Endometrium (tissue), 2 donors: ENCODE results near the gene ST3GAL5.
"Not testable (repeated sequence)": the region's sequence is repeated elsewhere in the genome, so short reads cannot be mapped to it uniquely, and the experiment has no call there.

ENCODE experiments used
- FAIRE-seq: peaks from 2 replicates; lab custom pipeline; 2012; peaks lifted over from hg19 to GRCh38; lab: Jason Lieb, UNC
- donor health status: control.
- donor health status: control.

ST3GAL5 gene

DNA sequence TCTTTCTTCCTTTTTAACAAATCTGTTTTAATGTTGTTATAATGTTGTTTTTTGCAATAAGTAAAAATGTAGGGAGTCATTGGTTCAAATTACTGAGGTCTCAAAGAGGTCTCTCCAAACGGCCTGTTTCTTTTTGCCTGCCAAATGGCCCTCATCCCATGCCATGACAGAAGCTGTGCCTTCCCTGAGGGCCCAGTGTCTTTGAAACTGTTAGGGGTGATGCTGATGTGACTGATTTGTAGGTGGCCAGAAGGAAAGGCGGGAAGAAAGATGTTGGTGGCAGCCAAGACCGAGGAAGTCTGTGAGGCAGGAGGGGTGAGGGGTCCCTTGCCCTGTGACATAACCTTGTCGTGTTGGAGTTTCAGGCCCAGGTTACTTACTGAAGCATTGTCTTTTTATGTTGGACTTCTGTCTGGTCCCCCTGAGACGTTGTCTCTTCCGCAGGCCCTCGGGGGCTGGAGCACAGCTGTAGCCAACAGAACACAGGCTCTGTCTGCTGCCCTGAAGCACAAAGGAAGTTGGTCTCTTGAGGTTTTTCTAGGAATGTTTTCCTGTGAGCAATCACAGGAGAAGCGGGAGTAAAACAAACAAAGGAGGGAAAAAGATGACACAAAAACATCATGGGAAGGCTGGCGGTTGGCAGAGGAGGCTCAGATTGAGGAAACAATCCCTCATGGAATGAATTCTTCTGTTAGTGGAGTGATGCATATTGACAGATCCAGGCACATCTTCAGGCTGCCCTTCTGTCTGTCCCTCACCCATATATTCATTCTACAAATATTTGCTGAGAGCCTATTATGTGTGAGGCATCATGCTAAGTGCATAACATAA is 4.9 kb upstream of the ST3GAL5 start:
- no peak for FAIRE-seq

DNA sequence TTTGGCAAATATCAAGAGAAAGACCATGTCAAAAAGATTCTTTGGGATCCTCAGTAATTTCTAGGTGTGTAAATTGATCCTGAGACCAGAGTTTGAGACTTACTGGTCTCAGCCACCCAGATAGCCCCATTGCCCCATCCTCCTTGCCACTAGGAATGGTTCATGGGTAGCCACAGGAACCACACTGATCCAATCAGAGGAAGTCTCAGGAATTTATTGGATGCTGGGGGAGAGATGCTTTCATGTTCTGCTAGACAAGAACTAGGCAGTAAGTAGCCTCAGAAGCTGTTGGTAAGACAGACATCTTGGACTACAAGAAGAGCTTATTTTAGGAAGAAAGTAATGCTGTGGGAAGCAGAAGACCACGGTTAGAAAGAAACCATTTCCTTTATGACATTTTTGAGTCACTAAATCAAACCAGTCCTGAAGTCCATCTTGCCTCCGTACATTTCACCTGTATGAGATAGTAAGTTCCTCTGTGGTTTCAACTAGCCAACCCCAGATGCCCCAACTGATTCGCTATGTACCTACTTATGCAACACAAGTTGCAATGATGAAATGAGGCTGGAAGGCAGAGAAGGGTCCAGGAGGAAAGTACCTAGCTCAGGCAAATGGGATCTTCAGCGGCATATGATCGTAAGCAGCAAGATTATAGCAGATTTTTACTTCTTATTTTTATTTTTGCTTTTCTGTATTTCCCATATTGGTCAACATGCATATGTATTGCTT is 3.6 kb upstream of the ST3GAL5 start:
- FAIRE-seq: no peak

DNA sequence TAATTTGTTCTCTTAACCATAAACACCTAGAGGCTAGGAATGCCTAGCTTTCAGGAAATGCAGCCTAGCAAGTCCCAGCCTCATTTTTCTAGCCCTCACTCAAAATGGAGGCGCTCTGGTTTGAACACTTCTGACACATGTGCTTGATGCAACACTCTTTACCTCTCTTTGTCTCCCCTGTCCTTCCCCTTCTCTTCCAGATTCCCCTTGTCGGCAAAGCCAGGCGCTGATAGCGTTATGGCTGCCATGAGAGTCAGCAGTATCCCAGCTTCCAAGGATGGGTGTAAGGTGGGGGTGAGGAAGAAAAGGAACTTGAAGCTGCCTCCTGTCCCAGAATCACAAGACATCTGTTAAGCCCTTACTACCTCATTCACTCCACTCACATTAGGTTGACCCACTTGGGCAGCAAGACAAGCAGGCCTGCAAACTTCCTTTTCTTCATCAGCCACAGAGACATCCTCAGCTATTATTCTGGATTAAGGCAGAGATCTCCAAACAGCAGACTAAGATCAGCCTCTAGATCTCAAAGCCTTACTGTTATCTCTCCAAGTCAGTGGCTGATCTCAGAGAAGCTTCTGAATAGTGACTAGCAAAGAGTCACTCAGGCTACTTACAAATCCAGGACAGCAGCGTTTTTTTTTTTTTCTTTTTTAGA is 1.9 kb upstream of the ST3GAL5 start:
- FAIRE-seq: no peak

DNA sequence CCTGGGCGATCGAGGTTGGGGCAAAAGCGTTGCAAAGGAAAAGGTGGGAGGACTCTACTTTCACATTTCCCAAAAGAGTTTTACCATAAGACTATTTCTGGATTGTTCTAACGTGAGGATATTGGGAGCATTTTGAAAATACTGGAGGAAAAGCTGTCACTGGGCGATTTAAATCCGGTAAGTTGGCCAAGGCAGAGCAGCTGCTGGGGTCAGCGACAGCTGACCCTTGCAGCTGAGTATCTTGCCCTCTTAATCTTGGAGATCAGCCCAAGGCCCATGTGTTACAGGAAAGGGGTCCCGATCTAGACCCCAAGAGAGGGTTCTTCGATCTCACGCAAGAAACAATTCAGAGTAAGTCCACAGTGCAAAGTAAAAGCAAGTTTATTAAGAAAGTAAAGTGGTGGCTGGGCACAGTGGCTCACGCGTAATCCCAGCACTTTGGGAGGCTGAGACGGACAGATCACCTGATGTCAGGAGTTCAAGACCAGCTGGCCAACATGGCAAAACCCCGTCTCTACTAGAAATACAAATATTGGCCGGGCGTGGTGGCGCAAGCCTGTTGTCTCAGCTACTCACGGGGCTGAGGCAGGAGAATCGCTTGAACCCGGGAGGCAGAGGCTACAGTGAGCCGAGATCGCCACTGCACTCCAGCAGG is 964 bp upstream of the ST3GAL5 start:
- FAIRE-seq: no peak

DNA sequence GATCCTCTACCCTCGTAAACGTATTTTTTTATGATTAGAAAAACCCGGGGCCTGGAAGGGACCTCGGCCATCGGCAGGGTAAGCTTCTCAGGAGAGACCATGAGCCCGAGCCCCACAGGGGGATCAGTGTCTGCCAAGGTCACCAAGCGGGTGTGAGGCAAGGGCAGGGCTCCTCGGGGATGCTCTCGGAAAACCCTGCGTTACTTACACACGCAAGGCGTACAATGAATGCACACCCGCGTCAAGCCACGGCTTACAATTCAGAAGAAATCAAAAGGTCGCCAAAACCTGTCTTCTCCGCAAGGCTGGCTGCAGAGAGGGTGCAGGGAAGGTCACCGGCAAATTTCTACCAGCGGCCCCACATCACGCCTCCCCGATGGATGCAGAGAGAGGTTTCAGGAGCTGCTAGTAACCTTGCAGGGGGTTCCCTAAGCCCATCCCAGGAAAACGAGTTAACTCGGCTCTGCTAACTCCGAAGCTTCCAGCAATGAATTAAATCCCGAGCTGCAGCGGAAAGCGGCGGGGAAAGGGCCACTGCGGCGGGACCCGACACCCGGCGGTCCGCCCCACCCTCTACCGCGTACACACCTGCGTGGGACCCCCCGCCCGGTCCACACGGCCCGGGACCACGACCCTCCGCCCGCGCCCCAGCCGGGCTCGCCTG is 638 bp downstream of the ST3GAL5 start:
- FAIRE-seq: no peak

DNA sequence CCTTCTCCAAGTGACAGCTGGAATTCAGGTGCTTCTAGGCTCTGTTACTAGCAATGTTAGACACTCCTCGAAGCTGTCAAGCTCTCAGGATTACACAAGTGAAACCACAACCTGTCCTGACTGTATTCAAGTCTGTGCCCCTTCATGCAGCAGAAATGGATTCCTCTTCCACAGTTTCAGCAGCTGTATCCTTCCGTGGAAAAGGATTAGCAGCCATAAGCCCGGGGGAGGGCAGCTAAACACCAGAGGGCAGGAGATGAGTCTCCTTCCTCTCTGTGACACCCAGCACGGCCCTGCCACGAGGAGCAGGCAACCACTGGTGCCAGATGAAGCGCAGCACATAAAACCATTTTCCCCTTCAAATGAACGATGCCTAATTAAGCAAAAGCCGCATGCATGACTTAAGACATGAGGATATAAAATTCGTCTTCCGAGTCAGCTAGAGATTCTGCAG is 1.2 kb downstream of the ST3GAL5 start:
- no peak for FAIRE-seq

DNA sequence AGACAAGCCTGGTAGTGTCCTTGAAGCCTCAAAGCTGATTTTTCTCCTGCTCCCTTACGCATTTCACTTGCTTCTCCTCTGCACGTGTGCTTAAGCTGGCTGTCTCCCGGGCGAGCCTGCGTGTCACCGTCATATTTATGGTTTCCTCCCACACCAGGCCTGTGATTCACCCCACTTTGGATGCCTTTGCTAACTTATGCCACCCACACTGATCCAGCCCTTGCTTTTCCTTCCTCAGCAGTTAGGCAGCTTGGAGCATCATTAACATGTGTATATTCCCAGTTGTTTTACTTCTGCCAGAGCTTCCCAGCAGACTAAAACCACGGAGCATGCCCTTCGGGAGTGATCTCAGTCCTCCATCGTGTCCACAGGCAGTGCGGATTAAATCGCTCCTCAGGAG is 2.2 kb downstream of the ST3GAL5 start:
- no peak for FAIRE-seq

DNA sequence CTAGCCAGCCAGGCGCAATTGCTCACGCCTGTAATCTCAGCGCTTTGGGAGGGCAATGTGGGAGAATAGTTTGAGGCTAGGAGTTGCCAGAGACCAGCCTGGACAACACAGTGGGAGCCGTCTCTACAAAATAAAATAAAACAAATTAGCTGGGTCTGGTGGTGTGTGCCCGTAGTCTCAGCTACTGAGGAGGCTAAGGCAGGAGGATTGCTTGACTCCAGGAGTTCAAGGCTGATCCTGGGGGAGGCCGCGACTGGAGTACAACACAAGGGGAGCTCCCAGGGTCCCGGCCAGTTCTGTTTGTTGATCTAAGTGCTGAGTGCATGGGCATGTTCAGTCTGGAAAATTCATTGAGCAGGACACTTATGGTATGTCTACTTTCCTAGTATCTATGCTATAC is 2.6 kb downstream of the ST3GAL5 start:
- no peak for FAIRE-seq

DNA sequence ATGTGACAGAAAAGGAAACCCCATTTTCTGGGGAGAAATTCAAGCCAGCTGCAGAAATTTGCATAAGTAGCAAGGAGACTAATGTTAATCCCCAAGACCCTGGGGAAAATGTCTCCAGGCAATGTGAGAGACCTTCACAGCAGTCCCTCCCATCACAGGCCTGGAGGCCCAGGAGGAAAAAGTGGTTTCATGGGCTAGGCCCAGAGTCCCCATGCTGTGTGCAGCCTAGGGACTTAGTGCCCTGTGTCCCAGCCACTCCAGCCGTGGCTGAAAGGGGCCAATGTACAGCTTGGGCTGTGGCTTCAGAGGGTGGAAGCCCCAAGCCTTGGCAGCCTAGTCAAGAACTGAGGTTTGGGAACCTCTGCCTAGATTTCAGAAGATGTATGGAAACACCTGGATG is 7.0 kb downstream of the ST3GAL5 start:
- FAIRE-seq: not testable (repeated sequence)

DNA sequence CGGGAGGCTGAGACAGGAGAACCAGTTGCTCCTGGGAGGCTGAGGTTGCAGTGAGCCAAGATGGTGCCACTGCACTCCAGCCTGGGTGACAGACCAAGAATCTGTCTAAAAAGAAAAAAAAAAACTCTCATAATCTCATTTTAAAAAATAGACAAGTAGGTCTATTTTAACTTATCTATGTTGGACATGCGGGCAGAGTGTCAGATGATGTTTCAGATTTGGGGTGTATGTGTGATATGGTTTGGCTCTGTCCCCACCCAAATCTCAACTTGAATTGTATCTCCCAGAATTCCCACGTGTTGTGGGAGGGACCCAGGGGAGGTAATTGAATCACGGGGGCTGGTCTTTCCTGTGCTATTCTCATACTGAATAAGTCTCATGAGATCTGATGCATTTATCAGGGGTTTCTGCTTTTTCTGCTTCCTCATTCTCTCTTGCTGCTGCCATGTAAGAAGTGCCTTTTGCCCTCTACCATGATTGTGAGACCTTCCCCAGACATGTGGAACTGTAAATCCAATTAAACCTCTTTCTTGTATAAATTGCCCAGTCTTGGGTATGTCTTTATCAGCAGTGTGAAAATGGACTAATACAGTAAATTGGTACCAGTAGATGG is 8.0 kb downstream of the ST3GAL5 start:
- not testable (repeated sequence) for FAIRE-seq

DNA sequence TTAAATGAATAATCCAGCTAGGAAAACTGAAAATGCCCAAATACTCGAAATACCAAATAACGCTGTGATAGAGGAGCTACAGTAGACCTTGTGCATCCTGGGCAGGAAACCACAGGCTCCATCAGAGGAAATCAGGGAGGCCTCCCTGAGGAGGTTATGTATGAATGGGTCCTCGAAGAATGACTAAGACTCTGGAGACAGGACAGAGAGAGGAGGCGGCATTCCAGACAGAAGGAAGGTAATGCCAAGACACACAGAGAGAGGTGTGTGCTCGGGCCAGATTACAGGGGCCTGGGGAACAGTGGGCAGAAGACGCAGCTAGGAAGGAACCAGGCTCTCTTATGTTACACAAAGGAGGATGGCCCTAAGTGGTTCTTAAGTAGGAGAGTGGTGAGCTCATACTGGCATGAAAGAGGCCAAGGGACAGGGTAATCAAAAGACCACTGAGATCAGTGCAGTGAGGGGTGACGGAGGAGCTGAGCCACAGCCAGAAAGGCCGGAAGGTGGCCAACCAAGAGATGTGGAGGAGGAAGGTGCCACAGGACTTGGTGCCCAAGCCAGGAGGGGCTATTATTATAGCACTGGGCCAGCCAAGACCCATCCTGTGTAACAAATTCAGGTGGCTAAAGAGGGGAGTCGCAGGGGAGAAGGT is 9.9 kb downstream of the ST3GAL5 start:
- FAIRE-seq: no peak

DNA sequence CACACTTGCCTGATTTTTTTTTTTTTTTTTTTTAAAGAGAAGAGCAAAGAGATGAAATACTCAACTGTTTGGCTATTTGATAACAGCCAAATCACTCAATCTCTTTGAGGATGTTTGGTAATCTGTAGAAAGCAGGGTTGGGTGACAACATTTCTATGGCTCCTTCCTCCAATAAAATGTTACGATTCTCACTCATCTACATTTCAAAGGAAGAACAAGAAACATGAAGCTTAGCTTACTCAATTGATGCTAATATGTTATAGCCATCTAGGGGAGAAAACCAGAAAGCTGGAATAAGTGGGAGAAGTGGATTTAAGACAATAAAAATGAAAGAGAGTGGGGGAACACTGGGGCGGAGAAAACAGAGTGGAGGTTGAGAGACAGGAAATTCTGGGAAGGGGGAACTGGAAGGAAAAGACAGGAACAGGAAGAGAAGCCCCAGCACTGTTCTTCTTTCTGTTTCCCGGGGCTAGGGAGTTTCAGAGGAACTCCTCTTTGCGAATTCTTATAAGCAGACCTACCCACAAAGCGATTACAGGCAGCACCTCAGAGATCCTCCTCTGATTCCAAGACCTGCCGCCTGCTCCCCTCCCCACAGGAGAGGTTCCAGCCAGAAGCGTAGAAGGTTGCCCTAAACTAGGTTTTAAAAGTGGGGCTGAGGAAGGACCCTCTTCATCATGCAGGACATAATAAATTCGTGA is 13.3 kb downstream of the ST3GAL5 start:
- no peak for FAIRE-seq

DNA sequence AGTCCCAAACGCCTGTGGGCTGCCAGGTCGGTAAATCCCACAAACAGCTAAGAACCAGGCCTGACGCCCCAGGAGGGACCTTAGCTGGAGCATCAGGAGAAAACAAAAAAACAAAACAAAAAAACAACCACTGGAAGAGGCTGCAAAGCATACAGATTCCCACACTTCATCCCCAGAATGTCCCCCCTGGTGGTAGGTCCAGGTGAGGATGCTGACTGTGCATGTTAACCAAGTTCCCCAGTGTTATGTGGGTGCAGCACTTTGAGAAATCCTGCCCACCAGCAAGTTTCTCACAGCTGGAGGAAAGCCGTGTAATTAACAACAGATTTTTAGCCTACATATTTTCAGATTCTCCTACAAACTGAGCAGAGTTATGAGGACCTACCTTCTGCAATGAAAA is 15.1 kb downstream of the ST3GAL5 start:
- FAIRE-seq: no peak

DNA sequence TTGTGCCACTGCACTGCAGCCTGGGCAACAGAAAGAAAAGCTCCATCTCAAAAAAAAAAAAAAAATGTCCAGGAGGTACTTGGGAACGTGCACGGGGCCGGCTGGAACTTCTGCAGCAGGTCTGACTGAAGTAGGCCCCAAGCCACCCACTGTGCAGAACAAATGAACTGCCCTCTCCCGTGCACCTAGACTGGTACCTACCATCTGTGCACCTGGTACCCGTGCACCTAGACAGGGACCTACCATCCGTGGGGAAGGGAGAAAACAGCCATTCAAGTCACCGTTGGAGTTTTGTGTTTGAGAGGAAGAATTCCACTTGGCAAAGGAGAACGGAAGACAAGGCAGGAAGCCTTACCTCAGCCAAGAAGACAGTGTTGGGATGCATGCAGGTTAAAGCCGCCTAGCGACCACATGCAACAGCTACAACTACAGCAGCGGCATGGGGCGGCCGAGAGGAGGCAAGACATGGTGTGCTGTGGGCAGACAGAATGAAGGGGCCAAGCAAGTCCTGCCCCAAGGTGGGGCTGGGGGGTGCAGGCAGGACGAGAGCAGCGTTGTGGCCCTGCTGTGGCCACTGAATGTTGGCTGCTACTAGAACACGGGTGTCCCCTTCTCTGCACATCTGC is 16.1 kb downstream of the ST3GAL5 start:
- no peak for FAIRE-seq

DNA sequence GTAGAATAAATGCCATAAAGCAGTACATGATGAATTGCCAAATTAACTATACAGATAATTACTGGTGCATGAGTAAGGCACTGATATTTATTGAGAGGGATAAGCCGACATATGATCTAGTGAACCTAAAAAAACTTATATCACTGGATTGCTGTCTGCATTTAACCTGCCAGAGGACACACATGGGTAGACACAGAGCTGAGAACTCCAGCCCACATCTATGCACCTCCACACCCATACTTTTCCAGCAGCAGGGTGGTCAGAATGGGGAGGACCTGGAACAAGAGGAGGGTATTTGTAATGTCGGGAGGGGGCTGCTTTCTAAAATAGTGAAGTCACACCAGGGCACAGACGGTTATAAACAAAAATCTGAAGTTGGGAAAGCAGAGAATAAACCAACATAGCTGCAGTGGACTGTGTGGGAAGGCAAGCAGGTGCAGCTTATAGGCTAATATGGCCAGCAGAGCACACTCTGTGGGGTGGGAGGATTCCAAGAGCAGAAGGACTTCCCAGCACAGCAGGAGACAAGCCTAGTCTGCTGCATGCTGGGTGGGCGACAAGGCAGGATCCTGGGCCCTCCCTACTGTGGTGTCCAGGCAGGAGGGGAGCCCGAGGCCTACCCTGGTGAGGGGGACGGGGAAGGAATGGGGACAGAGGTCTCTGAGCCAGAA is 17.2 kb downstream of the ST3GAL5 start:
- no peak for FAIRE-seq

DNA sequence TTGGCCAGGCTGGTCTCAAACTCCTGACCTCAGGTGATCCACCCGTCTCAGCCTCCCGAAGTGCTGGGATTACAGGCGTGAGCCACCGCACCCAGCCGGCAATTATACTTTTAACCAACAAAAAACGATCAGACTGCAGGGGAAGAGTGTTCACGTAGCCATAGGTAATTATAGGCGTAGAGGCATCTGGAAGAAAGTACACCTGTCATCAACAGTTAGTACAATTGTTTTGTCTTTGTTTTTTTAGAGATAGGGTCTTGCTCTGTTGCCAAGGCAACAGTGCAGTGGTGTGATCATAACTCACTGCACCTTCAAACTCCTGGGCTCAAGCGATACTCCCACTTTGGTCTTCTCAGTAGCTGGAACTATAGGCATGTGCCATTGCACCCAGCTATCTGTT is 20.0 kb downstream of the ST3GAL5 start:
- no peak for FAIRE-seq

DNA sequence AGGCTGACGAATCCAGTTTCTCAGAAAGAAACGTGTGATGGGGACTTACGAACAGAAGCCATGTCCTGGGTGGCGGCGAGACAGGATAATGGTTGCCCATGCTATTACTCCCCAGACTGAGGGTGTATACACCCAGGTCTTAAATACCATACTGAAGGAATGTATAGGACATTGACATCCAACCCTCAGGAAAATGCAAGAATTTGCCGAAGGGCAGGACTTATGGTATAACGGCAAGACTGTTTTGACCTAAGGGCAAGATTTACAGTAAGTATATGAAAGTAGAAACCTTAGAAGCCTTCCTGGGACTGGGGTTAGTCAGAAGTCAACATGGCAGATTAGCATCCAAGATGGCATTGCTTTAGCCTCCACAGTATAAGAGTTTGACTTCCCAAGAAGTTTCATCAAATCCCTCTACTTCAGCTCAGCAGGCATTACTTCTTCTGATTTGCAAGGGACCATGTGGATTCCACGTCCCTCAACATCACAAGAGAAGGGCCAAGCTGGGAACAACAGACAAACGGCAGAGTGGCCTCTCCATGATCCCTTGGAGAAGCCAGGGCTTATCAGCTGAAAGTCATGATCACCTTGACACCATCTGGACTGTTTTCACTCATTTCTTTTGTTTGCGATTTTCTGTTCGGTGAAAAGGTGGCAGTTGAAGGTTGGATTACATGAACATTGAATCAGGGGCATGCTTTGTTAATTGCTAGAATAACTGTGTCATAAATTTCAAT is 21.1 kb downstream of the ST3GAL5 start:
- FAIRE-seq: no peak

DNA sequence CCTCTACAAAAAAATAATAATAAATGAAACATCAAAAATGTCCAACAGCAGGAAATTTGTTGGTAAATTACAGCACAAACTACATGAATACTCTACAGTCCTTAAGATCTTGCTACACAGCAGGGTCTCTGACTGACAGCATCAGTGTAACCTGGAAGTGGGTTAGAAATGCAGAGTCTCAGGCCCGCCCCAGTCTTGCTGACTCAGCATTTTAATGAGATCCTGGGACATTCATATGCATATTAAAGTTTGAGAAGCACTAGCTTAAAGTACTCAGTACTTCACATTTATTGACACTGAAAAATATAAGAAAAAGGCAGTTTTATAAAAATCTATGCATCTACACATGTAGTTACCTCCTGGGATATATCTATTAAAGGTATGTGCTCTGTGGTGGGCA is 21.7 kb downstream of the ST3GAL5 start:
- FAIRE-seq: no peak
